Measurements from ENCODE around the gene NOX4.
"Not testable (repeated sequence)": the region's sequence is repeated elsewhere in the genome, so short reads cannot be mapped to it uniquely, and the experiment has no call there.

NOX4 gene

DNA sequence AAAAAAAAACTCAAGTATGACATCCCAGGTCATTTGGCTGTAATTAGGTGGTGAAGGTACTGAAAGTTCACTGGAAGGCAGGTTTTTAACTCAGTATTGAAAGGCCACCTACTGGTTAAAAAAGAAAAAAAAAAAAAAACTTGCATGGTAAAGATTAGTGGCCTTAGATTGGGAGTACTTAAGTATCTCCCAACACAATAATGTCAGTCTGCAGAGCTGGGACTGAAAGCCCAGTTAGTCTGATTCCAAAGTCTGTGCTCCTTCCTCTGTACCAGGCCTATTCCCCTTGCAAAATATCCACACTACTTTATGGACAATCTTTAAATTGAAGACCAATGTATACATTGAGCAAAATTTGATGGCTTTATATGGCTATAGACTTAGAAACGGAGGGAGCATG is 85.5 kb downstream of the NOX4 start:
- POLR2A ChIA-PET, result no interaction called here
- no peak for DNase-seq (ENCODE audit: extremely low spot score)
- CTCF ChIA-PET, result interaction anchor here (0.6 to 0.7 kb wide), 4 partner anchors 48 to 1658 kb away, joined by 3 to 4 read pairs (median 3); no protein-coding TSS in a partner anchor
- no peak for TF ChIP-seq FOXM1 (IDR thresholded peaks at IDR 0.05; ENCODE audit: borderline replicate concordance)
- no peak for TF ChIP-seq L3MBTL2 (conservative IDR thresholded peaks at IDR 0.05)
- TF ChIP-seq LEF1 (IDR thresholded peaks at IDR 0.05; ENCODE audit: borderline replicate concordance), result no peak
- TF ChIP-seq BHLHE40 (IDR thresholded peaks at IDR 0.05; ENCODE audit: borderline replicate concordance), result no peak
- TF ChIP-seq CTBP1 (IDR thresholded peaks at IDR 0.05; ENCODE audit: borderline replicate concordance), result no peak
- TF ChIP-seq FOXA1 (IDR thresholded peaks at IDR 0.05), result no peak

DNA sequence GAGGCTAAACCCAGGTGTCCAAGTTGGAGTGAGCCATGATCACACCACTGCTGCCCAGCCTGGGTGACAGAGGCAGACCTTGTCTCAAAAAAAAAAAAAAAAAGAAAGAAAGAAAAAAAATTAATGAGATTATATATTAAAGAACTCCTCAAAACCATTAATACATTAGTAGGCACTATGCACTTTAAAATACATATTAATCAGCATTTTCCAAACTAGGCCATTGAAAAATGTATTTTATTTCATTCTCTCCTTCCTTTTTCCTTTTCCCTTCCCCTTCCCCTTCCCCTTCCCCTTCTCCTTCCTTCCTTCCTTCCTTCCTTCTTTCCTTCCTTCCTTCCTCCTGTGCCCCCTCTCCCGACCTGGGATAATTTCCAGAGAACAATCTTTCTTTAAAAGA is 99.5 kb downstream of the NOX4 start:
- CTCF ChIA-PET; POLR2A ChIA-PET; DNase-seq (ENCODE audit: extremely low spot score): not testable (repeated sequence)

DNA sequence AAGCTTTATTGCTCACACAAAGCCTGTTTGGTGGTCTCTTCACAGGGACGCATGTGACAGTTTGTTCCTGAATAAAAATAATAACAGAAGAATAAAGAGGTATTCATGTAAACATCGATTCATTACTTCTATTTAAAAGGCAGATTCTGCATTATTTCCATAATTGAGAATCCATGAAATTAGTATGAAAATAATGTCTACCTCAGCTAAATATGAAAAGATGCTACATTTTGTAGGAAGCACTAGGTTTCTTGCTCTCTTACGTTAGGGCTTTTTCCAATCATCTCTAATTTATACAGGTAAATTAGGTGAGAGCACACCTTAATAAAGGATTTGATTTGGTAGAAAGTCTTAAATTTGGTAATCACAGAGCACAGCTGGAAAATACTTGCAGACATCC is 103.7 kb downstream of the NOX4 start:
- CTCF ChIA-PET; DNase-seq (ENCODE audit: extremely low spot score); POLR2A ChIA-PET: not testable (repeated sequence)

DNA sequence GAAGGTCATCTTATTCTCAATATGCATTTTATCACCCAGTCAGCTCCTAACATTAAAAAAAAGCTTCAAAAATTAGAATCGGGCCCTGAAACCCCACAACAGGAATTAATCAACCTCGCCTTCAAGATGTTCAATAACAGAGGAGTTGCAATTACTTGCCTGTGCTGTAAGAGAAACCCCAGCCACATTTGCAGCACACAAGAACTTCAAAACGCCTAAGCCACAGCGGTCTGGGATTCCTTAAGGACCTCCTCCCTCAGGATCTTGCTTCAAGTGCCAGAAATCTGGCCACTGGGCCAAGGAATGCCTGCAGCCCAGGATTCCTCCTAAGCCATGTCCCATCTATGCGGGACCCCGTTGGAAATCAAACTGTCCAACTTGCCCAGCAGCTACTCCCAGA is 108.2 kb downstream of the NOX4 start:
- CTCF ChIA-PET; DNase-seq (ENCODE audit: extremely low spot score); POLR2A ChIA-PET: not testable (repeated sequence)

DNA sequence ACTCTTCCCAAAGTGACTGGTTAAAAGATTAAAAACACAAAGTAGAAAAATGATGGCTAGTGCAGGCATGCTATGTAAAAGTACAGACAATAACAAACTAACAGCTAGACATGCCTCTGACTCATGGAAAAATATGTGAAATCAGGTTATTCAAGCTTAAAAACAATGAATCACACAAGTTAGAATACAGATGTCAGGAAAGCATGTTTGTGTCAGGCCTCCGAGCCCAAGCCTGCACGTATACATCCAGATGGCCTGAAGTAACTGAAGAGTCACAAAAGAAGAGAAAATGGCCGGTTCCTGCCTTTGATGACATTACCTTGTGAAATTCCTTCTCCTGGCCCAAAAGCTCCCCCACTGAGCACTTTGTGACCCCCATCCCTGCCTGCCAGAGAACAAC is 110.1 kb downstream of the NOX4 start:
- POLR2A ChIA-PET, result no interaction called here
- no peak for DNase-seq (ENCODE audit: extremely low spot score)
- CTCF ChIA-PET, result no interaction called here
- TF ChIP-seq FOXK2 (IDR thresholded peaks at IDR 0.05), result no peak
- TF ChIP-seq TARDBP (IDR thresholded peaks at IDR 0.05), result no peak

DNA sequence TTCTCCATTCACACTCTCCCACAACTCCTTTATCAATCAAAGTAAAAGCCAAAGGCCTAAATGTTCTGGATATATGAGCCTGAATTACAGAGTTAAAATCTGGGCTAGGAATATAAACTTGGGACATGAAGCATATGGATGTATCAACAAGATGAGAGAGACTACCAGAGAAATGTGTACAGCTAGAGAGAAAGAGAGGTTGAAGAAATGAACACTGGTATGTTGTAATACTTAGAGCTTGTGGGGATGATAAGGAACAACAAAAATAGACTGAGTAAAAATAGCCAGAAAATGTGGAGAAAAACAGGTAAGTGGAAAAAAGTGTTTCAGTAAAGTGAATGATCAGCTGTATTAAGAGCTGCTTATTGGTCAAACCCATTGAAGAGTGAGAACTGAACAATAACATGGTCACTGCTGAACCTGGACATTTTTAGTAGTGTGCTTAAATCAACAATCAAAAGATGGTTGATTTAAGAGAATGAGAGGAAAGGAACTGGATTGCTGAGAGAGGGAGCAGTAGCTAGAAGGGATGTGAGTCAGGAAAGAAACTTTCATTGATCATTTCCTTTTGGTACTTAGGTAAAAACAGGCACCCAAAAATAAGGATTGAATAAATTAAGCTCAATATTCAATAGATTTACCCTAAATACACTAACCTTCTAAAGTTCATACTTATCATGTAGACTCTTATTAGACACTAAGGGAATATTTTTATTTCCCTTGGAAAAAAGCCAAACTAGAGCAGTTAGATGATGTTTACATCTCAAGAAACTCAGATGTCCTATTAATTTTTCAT is 111.0 kb downstream of the NOX4 start:
- DNase-seq (ENCODE audit: extremely low spot score); CTCF ChIA-PET; POLR2A ChIA-PET: not testable (repeated sequence)

DNA sequence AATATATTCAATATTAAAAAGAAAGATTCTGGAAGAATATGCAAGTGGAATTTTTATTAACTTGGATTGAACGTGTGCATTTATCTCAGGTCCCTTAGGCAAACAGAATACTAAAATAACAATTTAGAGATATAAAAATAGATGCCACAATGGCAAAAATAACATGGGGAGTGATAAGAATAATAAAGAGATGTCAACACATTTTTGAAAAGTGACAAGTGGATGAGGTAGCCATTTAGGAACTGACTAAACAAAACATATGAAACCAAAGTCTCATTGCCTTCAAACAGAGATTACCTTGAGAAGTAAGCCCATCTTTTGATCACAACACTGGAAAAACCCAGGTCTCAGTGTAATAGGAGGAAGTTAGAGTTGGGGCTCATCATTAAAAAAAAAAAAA is 112.2 kb downstream of the NOX4 start:
- DNase-seq (ENCODE audit: extremely low spot score); CTCF ChIA-PET; POLR2A ChIA-PET: not testable (repeated sequence)

DNA sequence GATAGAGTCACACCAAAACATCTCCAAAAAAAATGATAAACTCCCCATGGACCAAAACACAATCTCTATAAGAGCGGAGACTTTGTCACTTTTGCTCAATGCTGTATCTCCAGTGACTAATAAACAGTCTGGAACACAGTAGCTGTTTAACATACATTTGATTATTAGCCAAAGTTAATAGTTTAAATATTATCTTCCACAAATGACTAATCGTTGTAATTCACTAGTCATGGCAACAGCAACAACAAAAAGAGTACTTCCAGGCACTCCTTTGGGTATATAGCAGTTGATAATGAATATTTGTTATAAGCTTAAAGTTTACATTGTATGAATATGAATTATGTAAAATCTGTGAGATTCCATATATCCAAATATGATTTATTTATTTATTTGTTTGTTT is 121.8 kb downstream of the NOX4 start:
- POLR2A ChIA-PET; DNase-seq (ENCODE audit: extremely low spot score): not testable (repeated sequence)
- CTCF ChIA-PET, result interaction anchor here (0.7 kb wide), 1 partner anchor 42 kb away, joined by 3 read pairs; no protein-coding TSS in a partner anchor

DNA sequence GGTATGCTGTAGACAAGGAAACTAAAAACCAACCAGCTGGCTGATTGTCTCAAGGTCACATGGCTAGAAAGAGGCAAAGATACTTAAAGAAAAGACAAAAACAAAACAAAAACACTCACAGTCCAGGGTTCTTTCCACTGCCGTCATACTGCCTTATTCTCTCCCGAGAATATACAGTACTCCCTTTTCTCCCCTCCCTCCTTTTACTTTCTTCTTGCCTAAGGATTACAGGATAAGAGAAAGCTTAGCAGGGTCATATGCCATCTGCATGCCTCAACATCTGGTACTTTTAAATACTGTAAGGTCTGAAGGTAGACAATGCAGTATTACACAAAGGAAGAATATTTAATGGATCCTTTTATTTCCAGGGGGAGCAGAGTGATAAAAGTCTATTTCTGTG is 126.3 kb downstream of the NOX4 start:
- DNase-seq (ENCODE audit: extremely low spot score); POLR2A ChIA-PET; CTCF ChIA-PET: not testable (repeated sequence)

DNA sequence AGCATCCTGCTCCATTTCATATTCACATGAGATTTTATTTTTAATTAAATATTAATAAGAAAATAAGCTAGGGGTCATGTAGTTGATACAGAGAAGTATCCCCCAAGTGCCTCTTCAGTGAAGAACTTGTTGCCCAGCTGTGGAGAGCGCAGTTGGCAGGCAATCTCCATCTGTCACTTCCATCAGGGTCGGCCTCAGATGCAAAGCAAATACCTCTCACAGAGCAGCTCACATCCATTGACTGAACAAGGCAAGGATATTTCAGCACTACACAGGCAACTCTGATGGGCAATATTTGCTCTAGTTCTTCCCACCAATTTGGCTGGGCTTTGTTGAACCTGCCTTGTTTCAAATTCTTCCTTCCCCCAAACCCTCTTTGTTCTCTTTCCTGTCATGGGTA is 129.4 kb downstream of the NOX4 start:
- POLR2A ChIA-PET, result no interaction called here
- no peak for DNase-seq (ENCODE audit: extremely low spot score)

DNA sequence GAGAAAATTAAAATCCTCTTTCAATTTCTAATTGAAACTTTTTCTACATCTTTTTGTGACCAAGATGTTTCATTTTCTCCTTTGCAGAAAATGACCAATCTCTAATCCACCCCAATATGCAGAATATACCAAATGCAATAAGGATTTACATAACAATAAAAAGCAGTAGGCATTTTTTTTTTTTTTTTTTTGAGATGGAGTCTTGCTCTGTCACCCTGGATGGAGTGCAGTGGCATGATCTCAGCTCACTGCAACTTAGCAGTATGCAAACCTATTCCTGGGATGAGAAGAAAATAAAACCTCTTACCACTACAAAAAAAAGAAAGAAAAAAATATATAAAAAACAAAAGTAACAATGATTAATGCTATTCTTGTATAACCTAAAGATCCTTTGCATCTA is 132.0 kb downstream of the NOX4 start:
- CTCF ChIA-PET; DNase-seq (ENCODE audit: extremely low spot score); POLR2A ChIA-PET: not testable (repeated sequence)

More for the DNA sequence above, 129.4 kb downstream of the NOX4 start:
- CTCF ChIA-PET, result no interaction called here
- no peak for TF ChIP-seq TARDBP (IDR thresholded peaks at IDR 0.05)
- no peak for TF ChIP-seq FOXA1 (IDR thresholded peaks at IDR 0.05)
- TF ChIP-seq NFRKB (IDR thresholded peaks at IDR 0.05), result no peak
- no peak for TF ChIP-seq ARNT (IDR thresholded peaks at IDR 0.05)
- no peak for TF ChIP-seq SP1 (IDR thresholded peaks at IDR 0.05)
- TF ChIP-seq, protein P1, sequence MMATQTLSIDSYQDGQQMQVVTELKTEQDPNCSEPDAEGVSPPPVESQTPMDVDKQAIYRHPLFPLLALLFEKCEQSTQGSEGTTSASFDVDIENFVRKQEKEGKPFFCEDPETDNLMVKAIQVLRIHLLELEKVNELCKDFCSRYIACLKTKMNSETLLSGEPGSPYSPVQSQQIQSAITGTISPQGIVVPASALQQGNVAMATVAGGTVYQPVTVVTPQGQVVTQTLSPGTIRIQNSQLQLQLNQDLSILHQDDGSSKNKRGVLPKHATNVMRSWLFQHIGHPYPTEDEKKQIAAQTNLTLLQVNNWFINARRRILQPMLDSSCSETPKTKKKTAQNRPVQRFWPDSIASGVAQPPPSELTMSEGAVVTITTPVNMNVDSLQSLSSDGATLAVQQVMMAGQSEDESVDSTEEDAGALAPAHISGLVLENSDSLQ (IDR thresholded peaks at IDR 0.05), result no peak
- no peak for TF ChIP-seq HDGF (IDR thresholded peaks at IDR 0.05; ENCODE audit: borderline replicate concordance)
